IMR-90 (cell line): ENCODE results near the gene EMD. TPM values are rescaled to one million over a fixed set of nuclear protein-coding genes. Genes with fewer than 3 reads are reported as not detected.
"Not testable (repeated sequence)": the region's sequence is repeated elsewhere in the genome, so short reads cannot be mapped to it uniquely, and the experiment has no call there.

Source experiments
- ATAC-seq: fragments of 200-7000 bp; cut with Tn5 transposase; 2 replicates; pipeline ENCODE4 v1.9.1; 2020; ENCODE audit warnings: low read depth, mild to moderate bottlenecking, moderate library complexity
- BruUV-seq: library from RNA; stranded (reverse); fragments of 400-500 nt; replicated peaks from 2 replicates; lab custom pipeline; 2021; lab: Mats Ljungman, UMichigan
- CTCF ChIA-PET: fragments of 300-600 bp; formaldehyde crosslinking; extraction: SDS; loops from one replicate; lab custom pipeline; 2021; ENCODE audit warnings: antibody characterized with exemption; lab: Yijun Ruan, JAX
- POLR2A ChIA-PET: fragments of 300-600 bp; sonication (Branson Sonifier 250); formaldehyde crosslinking; loops from one replicate; lab custom pipeline; 2022; ENCODE audit warnings: antibody characterized with exemption; ENCODE audit not compliant: unreplicated experiment; lab: Charles Lee
- DNase-seq: peaks from one replicate; pipeline ENCODE4 v3.0.0; 2013
- H2AFZ ChIP-seq: replicated peaks from 2 replicates; pipeline ENCODE3; 2013; ENCODE audit warnings: low read length, mild to moderate bottlenecking; ENCODE audit not compliant: poor library complexity
- H2AK5ac ChIP-seq: 2 replicates; pipeline ENCODE4 v1.6.1; 2013; ENCODE audit warnings: low read depth, low read length, inconsistent platforms
- H2AK9ac ChIP-seq: replicated peaks from 2 replicates; pipeline ENCODE3; 2013; ENCODE audit warnings: mild to moderate bottlenecking, low read depth, low read length, moderate library complexity; ENCODE audit not compliant: poor library complexity
- H2BK120ac ChIP-seq: 2 replicates; pipeline ENCODE4 v1.6.1; 2013; ENCODE audit warnings: low read depth, low read length, inconsistent platforms
- H2BK15ac ChIP-seq: 3 replicates; pipeline ENCODE4 v1.6.1; 2013; ENCODE audit warnings: low read depth, low read length, inconsistent platforms
- H2BK20ac ChIP-seq: 2 replicates; pipeline ENCODE4 v1.6.1; 2013; ENCODE audit warnings: low read depth, mild to moderate bottlenecking, inconsistent platforms, low read length, moderate library complexity
- H2BK5ac ChIP-seq: 2 replicates; pipeline ENCODE4 v1.6.1; 2013; ENCODE audit warnings: mild to moderate bottlenecking, low read depth, low read length, inconsistent platforms; ENCODE audit not compliant: poor library complexity, severe bottlenecking
- H3K14ac ChIP-seq: replicated peaks from 2 replicates; pipeline ENCODE4 v1.6.1; 2013; ENCODE audit warnings: low read depth, low read length, inconsistent platforms
- H3K18ac ChIP-seq: 2 replicates; pipeline ENCODE4 v1.6.1; 2013; ENCODE audit warnings: low read depth, low read length, control low read depth
- H3K23ac ChIP-seq: 2 replicates; pipeline ENCODE4 v1.6.1; 2013; ENCODE audit warnings: low read depth, low read length, inconsistent platforms
- H3K27ac ChIP-seq: 2 replicates; pipeline ENCODE4 v1.5.1; 2013; ENCODE audit warnings: mild to moderate bottlenecking, control low read depth, low read length; ENCODE audit not compliant: insufficient read depth
- H3K27me3 ChIP-seq: 2 replicates; pipeline ENCODE4 v1.6.1; 2013; ENCODE audit warnings: low read length; ENCODE audit not compliant: control insufficient read depth, insufficient read depth
- H3K36me3 ChIP-seq: 2 replicates; pipeline ENCODE4 v1.6.1; 2013; ENCODE audit warnings: low read length, mixed read lengths; ENCODE audit not compliant: control insufficient read depth, insufficient read depth
- H3K4ac ChIP-seq: 2 replicates; pipeline ENCODE4 v1.6.1; 2013; ENCODE audit warnings: low read depth, low read length, inconsistent platforms
- H3K4me1 ChIP-seq: 2 replicates; pipeline ENCODE4 v1.6.1; 2013; ENCODE audit warnings: low read length, mixed read lengths; ENCODE audit not compliant: control insufficient read depth, insufficient read depth
- H3K4me2 ChIP-seq: 2 replicates; pipeline ENCODE4 v1.6.1; 2013; ENCODE audit warnings: low read depth, mild to moderate bottlenecking, control low read depth, low read length, moderate library complexity
- H3K4me3 ChIP-seq: 2 replicates; pipeline ENCODE4 v1.5.1; 2013; ENCODE audit warnings: low read depth, mild to moderate bottlenecking, control low read depth, low read length, moderate library complexity; ENCODE audit not compliant: insufficient read depth
- H3K56ac ChIP-seq: 2 replicates; pipeline ENCODE4 v1.6.1; 2013; ENCODE audit warnings: low read length, inconsistent platforms; ENCODE audit not compliant: insufficient read depth; ENCODE audit errors: extremely low read depth
- H3K79me1 ChIP-seq, 2 experiments: 2 replicates each; pipeline ENCODE4 v1.6.1; 2013; ENCODE audit warnings: low read length in 2 of 2, inconsistent platforms in 1 of 2, low read depth in 1 of 2
- H3K9ac ChIP-seq: 2 replicates; pipeline ENCODE4 v1.6.1; 2013; ENCODE audit warnings: low read depth, low read length, control low read depth
- H3K9me1 ChIP-seq: 2 replicates; pipeline ENCODE4 v1.6.1; 2013; ENCODE audit warnings: low read length, inconsistent platforms; ENCODE audit not compliant: insufficient read depth
- H3K9me3 ChIP-seq: 2 replicates; pipeline ENCODE4 v1.6.1; 2013; ENCODE audit warnings: low read length; ENCODE audit not compliant: control insufficient read depth, insufficient read depth
- H4K20me1 ChIP-seq: 2 replicates; pipeline ENCODE4 v1.6.1; 2013; ENCODE audit warnings: low read length, inconsistent platforms; ENCODE audit not compliant: insufficient read depth
- H4K5ac ChIP-seq: 2 replicates; pipeline ENCODE4 v1.6.1; 2013; ENCODE audit warnings: mild to moderate bottlenecking, low read depth, low read length, control low read depth
- H4K8ac ChIP-seq, 2 experiments: 2 replicates each; pipeline ENCODE4 v1.6.1; 2013; ENCODE audit warnings: low read depth in 2 of 2, low read length in 2 of 2, control low read depth in 1 of 2, inconsistent platforms in 1 of 2
- H4K91ac ChIP-seq: 2 replicates; pipeline ENCODE4 v1.6.1; 2013; ENCODE audit warnings: low read depth, low read length, inconsistent platforms; ENCODE audit not compliant: insufficient read depth
- BHLHE40 ChIP-seq: fragments of 150-350 bp; IDR thresholded peaks from 2 replicates; pipeline ENCODE4 v1.6.1; 2016; ENCODE audit warnings: mild to moderate bottlenecking, low read depth, low read length
- CTCF ChIP-seq: conservative IDR thresholded peaks from 2 replicates; pipeline ENCODE4 v1.5.1; 2012; ENCODE audit warnings: mild to moderate bottlenecking, low read depth, low read length, improper control_type of control experiment
- MXI1 ChIP-seq: IDR thresholded peaks from 2 replicates; pipeline ENCODE4 v1.6.1; 2012; ENCODE audit warnings: low read depth, mild to moderate bottlenecking, low read length, moderate library complexity, borderline replicate concordance
- WGBS, 2 experiments: methylation state at CpG; one replicate each; pipeline versions ENCODE4 v1.1.5 to v1.1.7; 2013; ENCODE audit warnings: missing lambda C conversion rate in 2 of 2; ENCODE audit not compliant: insufficient read length in 1 of 2; ENCODE audit errors: extremely low coverage in 2 of 2; 5-methylcytosine and 5-hydroxymethylcytosine counted together
- dilution Hi-C: fragments of 300-500 bp; cut with HindIII; formaldehyde crosslinking; loops from one replicate; pipeline ENCODE4 v1.14.3; 2018; ENCODE audit warnings: low sequenced_read_pairs; ENCODE audit not compliant: unreplicated experiment
- in situ Hi-C: fragments of 300-500 bp; cut with MboI; formaldehyde crosslinking; loops from 3 replicates; pipeline ENCODE4 v1.14.3; 2019; ENCODE audit warnings: low sequenced_read_pairs, inconsistent platforms, mixed read lengths
- intact Hi-C: fragments of 100-400 bp; cut with micrococcal nuclease; formaldehyde crosslinking; loops from 2 replicates; pipeline ENCODE4 v1.10.0; 2022
- polyA plus RNA-seq, 3 experiments: library from polyadenylated mRNA; depleted of rRNA; stranded (reverse); fragments of >200 nt; gene quantifications; 2 replicates each; pipeline ENCODE4 v1.2.3, GENCODE V29; 2012; ENCODE audit warnings: low replicate concordance in 1 of 3
- total RNA-seq: library from RNA; depleted of rRNA; stranded (reverse); fragments of >200 nt; gene quantifications from 2 replicates; pipeline ENCODE4 v1.2.3, GENCODE V29; 2012

Gene EMD
- total and polyA plus RNA-seq, 2 of the 4 experiments (the other 2 are of a cell fraction): 9.9 to 80.6 TPM

- TF ChIP-seq MXI1 (no peak), BHLHE40 (no peak), CTCF (no peak)
- Histone ChIP-seq H3K14ac (no peak overlapping the region), H4K5ac (no peak overlapping the region), H3K23ac (no peak overlapping the region), H3K9me3 (peaks cover 2% of the 10 kb centered on the region; the same call in 1 of the 2 replicates), H3K27me3 (peaks cover 15% of the 10 kb centered on the region), H4K20me1 (no peaks in the 10 kb centered on the region; the same call in 1 of the 2 replicates), H2AK9ac (no peak overlapping the region), H3K27ac (no peak overlapping the region), H3K4ac (no peak overlapping the region), H3K9ac (no peak overlapping the region), H3K4me3 (no peak overlapping the region), H3K4me2 (no peak overlapping the region), H4K91ac (no peak overlapping the region), H3K18ac (no peak overlapping the region), H2AK5ac (no peak overlapping the region), H4K8ac (no peak overlapping the region), H2BK15ac (no peak overlapping the region), H3K79me1 (no peaks in the 10 kb centered on the region), H2BK120ac (no peak overlapping the region), H3K9me1 (no peaks in the 10 kb centered on the region), H3K36me3 (no peaks in the 10 kb centered on the region), H3K56ac (no peak overlapping the region), H2BK20ac (no peak overlapping the region), H2BK5ac (no peak overlapping the region), H2AFZ (peak overlapping the region; percentile 19), H3K4me1 (peaks cover 1% of the 10 kb centered on the region; the same call in 1 of the 2 replicates)
- DNase-seq (no peak), ATAC-seq (no peak; the same call in 1 of the 2 replicates)
- BruUV-seq: no TSS peak
- no CpG with 5 or more reads among the region's 10 CpGs for WGBS, 2 experiments
- in situ Hi-C loops: no loop called here
- dilution Hi-C loops: no loop called here
- CTCF ChIA-PET: no interaction called here
- POLR2A ChIA-PET: no interaction called here
- intact Hi-C loops: no loop called here
These were observed 44.6 kb upstream of the EMD start for GRCh38 chrX:154334496-154334895.

GRCh38 chrX:154341399-154342298 is 37.4 kb upstream of the EMD start:
- BruUV-seq, H2BK120ac ChIP-seq, H3K56ac ChIP-seq, H3K9ac ChIP-seq, H2AK5ac ChIP-seq, H3K18ac ChIP-seq, POLR2A ChIA-PET, CTCF ChIA-PET, H2BK15ac ChIP-seq, H2BK20ac ChIP-seq, dilution Hi-C loops, DNase-seq, H3K23ac ChIP-seq, H2BK5ac ChIP-seq, in situ Hi-C loops, H3K14ac ChIP-seq, H4K5ac ChIP-seq, H3K27me3 ChIP-seq, H3K9me1 ChIP-seq, H3K27ac ChIP-seq, H3K9me3 ChIP-seq, H3K36me3 ChIP-seq, H2AFZ ChIP-seq, H3K4ac ChIP-seq, intact Hi-C loops, H4K8ac ChIP-seq, H4K91ac ChIP-seq, H3K4me1 ChIP-seq, H4K20me1 ChIP-seq, H3K4me2 ChIP-seq, H3K79me1 ChIP-seq, H2AK9ac ChIP-seq: not testable (repeated sequence)
- peak overlapping the region; percentile 41; the same call in 1 of the 2 replicates for H3K4me3 ChIP-seq
- no CpG with 5 or more reads among the region's 115 CpGs for WGBS, 2 experiments
- peak; percentile 86 for ATAC-seq
